Forelimb muscle (tissue), 1 donor: ENCODE measurements around the gene CDK15. TPM values are rescaled to one million over a fixed set of nuclear protein-coding genes. Genes with fewer than 3 reads are reported as not detected.

Experiments used
- DNase-seq: peaks from one replicate; pipeline ENCODE4 v3.0.0-alpha.2; 2013; ENCODE audit warnings: low read depth
- polyA plus RNA-seq: library from polyadenylated mRNA; unstranded; fragments of 120-200 nt; gene quantifications from one replicate; pipeline ENCODE4 v1.2.1, GENCODE V29; 2013; ENCODE audit not compliant: insufficient read length

The CDK15 gene
- polyA plus RNA-seq, 1 donor: 0.99 TPM

GRCh38 chr2:201866643-201867473, 60.5 kb downstream of the CDK15 start:
- DNase-seq: no peak

GRCh38 chr2:201871471-201871870, 65.1 kb downstream of the CDK15 start:
- no peak for DNase-seq

- no peak for DNase-seq
Observed at GRCh38 chr2:201872591-201872990, 66.3 kb downstream of the CDK15 start.

- no peak for DNase-seq
Observed at GRCh38 chr2:201879996-201880395, 73.7 kb downstream of the CDK15 start.

- DNase-seq: no peak
Observed at GRCh38 chr2:201880579-201880978, 74.2 kb downstream of the CDK15 start.

GRCh38 chr2:201880993-201881611, 74.8 kb downstream of the CDK15 start:
- no peak for DNase-seq

- DNase-seq: no peak
Observed at GRCh38 chr2:201881741-201882140, 75.4 kb downstream of the CDK15 start.

- no peak for DNase-seq
Observed at GRCh38 chr2:201882353-201883090, 76.2 kb downstream of the CDK15 start.

GRCh38 chr2:201883606-201884369, 77.5 kb downstream of the CDK15 start:
- no peak for DNase-seq

GRCh38 chr2:201886504-201886903, 80.2 kb downstream of the CDK15 start:
- DNase-seq: no peak

GRCh38 chr2:201887773-201888425, 81.6 kb downstream of the CDK15 start:
- no peak for DNase-seq

- no peak for DNase-seq
Observed at GRCh38 chr2:201888426-201888800, 82.1 kb downstream of the CDK15 start.

GRCh38 chr2:201890453-201890852, 84.1 kb downstream of the CDK15 start:
- no peak for DNase-seq

- no peak for DNase-seq
Observed at GRCh38 chr2:201891676-201892075, 85.3 kb downstream of the CDK15 start.

- DNase-seq: no peak
Observed at GRCh38 chr2:201892516-201892915, 86.2 kb downstream of the CDK15 start.

- no peak for DNase-seq
Observed at GRCh38 chr2:201900362-201900761, 94.0 kb downstream of the CDK15 start.

GRCh38 chr2:201901786-201902185, 95.4 kb downstream of the CDK15 start:
- no peak for DNase-seq

- no peak for DNase-seq
Observed at GRCh38 chr2:201904538-201905420, 98.4 kb downstream of the CDK15 start.

GRCh38 chr2:201906777-201907562, 100.6 kb downstream of the CDK15 start:
- no peak for DNase-seq

- DNase-seq: no peak
Observed at GRCh38 chr2:201907563-201907881, 101.2 kb downstream of the CDK15 start.
